Measurements from ENCODE around the gene MXD1.
"Not testable (repeated sequence)": the region's sequence is repeated elsewhere in the genome, so short reads cannot be mapped to it uniquely, and the experiment has no call there.

MXD1 gene, protein sequence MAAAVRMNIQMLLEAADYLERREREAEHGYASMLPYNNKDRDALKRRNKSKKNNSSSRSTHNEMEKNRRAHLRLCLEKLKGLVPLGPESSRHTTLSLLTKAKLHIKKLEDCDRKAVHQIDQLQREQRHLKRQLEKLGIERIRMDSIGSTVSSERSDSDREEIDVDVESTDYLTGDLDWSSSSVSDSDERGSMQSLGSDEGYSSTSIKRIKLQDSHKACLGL

GRCh38 chr2:69914950-69915945 is at the start of gene MXD1:
TSS of gene MXD1 (plus strand) at chr2:69915109. CDS start at chr2:69915331, 222 bp downstream.
- no peak for DNase-seq (ENCODE audit: low spot score)

GRCh38 chr2:69888451-69888850 is 26.5 kb upstream of the MXD1 start:
- no peak for DNase-seq (ENCODE audit: low spot score)

- no peak for DNase-seq (ENCODE audit: low spot score)
Measured at GRCh38 chr2:69889302-69889701, 25.6 kb upstream of the MXD1 start.

GRCh38 chr2:69890881-69891280 is 24.0 kb upstream of the MXD1 start:
- DNase-seq (ENCODE audit: low spot score) = no peak

- not testable (repeated sequence) for DNase-seq (ENCODE audit: low spot score)
Measured at GRCh38 chr2:69892838-69893424, 22.0 kb upstream of the MXD1 start.

DNA sequence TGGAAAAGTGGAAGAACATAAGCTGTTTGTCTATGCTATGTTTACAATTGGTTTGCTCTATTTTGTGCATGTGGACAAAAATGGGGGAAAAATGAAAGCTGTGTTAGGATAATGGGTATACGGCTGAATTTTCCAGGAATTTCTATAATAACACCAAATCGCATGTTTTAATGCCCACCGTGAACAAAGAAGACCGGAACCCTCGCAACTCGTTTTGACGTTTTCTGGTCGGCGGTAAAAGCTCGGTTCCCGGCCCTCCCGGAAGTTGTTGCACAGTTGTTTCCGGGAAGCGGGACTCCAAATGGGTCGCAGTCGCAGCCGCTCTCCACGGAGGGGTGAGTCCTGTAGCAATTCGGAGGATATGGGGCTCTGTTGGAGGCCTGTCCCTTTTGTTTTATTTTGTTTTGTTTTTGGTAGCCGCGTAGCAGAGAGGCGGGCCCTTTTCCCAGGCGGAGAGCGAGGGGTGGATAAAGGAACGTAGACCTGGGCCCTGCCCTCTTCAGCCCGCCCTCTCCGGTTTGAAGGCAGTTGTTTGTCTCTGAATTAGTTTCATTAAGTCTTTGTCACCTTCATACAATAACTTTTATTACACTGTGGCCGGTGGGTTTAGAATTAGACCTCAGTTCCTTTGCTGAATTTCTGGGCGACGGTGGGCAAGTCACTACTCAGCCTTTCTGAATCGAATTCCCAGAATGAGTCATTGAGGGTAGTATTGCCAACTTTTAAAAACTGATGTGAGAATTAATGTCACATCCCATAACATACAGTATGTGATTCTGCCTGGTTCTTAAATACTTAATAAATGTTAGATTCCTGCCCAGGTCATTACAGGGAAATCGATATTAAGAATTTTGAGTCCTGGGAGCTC is 21.0 kb upstream of the MXD1 start, which contains the start of gene SNRNP27:
SNRNP27 (plus strand) TSS at position 273 of the 868 bp plus-strand sequence; CDS start at position 302, 29 bp downstream.
- DNase-seq (ENCODE audit: low spot score) = peak; percentile 84

DNA sequence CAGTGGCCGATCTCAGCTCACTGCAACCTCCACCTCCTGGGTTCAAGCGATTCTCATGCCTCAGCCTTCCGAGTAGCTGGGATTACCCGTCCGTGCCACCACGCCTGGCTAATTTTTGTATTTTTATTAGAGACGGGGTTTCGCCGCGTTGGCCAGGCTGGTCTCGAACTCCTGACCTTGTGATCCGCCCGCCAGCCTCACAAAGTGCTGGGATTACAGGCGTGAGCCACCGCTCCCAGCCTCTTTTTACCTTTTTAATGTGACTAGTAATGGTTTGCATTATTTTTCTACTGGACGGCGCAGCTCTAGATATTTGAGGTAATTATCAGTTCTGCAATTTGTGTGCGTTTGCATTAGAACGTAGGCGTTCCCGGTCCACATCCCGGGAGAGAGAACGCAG is 20.2 kb upstream of the MXD1 start:
- not testable (repeated sequence) for DNase-seq (ENCODE audit: low spot score)

DNA sequence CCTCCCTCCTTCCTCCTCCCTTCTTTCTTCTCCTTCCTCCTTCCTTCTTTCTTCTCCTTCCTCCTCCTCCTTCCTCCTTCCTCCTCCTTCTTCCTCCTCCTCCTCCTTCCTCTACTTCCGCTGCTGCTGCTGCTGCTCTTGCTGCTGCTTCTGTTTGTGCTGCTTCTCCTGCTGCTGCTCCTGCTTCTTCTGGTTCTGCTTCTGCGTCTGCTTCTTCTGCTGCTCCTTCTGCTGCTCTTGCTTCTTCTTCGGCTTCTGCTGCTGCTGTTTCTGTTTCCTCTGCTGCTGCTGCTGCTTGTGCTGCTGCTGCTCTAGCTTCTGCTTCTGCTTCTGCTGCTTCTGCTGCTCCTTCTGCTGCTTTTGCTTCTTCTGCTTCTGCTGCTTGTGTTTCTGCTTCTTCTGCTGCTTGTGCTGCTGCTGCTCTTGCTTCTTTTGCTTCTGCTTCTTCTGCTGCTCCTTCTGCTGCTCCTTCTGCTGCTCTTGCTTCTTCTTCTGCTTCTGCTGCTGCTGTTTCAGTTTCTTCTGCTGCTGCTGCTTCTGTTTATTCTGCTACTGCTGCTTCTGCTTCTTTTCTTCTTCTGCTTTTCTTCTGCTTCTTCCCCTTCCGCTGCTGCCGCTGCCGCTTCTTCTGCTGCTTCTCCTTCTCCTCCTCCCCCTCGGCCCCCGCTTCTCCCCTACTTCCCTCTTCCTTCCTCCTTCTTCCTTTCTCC is 12.5 kb upstream of the MXD1 start:
- no peak for DNase-seq (ENCODE audit: low spot score)

- DNase-seq (ENCODE audit: low spot score) = no peak
Measured at GRCh38 chr2:69907216-69907615, 7.7 kb upstream of the MXD1 start.

GRCh38 chr2:69911985-69912563 is 2.8 kb upstream of the MXD1 start:
- peak; percentile 69 for DNase-seq (ENCODE audit: low spot score)

DNA sequence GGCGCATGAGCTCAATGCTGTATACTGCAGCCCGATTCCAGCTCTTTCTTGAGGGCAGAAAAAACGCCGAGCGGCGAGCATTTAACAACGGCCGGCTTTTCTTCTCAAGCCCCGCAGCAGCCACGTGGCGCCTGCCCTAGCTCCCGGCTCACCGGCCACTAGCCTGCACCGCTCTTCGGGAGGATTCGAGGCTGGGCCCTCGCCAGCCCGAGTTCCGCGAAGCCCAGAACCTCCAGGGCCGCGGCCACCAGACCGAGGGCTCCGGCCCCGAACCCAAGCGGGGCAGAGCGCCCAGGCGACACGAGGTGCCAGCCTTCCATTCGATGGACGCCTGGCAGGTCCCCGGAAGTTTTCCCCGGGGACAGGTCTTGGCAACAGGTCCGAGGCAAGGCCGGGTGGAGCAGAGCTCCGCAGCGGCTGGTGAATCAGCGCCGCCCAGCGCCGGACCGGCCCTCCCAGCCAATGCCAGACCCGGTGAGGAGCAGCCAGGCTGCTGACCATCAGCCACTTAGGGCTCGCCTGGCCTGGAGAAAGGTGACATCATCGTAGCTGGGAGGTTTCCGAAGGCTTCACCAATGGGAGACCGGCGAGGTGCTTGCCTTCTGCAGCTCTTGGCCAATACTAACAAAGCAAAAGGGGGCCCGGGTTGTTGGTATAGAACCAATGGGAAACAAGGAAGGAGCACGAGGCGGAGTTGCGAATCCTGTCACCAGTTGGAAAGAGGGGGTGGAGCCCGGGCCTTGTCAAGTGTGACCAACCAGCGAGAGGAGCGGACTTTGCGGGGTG is 552 bp upstream of the MXD1 start:
- DNase-seq (ENCODE audit: low spot score) = peak; percentile 100

DNA sequence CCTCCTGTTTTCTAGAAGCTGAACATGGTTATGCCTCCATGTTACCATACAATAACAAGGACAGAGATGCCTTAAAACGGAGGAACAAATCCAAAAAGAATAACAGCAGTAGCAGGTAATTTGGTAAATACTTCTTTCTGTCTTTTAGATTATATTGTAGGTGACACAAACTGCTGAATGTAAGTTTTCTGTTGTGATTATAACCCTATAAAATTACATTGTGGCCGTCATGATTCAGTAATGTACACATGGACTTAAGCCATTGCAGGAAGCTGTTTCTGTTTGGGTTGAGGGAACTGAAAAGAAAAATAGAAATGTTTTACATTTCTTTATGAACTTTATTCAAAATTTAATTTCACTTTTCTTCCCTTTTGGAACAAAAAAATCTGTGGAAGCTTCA is 1.2 kb downstream of the MXD1 start:
- no peak for DNase-seq (ENCODE audit: low spot score)

- DNase-seq (ENCODE audit: low spot score) = no peak
Measured at GRCh38 chr2:69917852-69918251, 2.9 kb downstream of the MXD1 start.

DNA sequence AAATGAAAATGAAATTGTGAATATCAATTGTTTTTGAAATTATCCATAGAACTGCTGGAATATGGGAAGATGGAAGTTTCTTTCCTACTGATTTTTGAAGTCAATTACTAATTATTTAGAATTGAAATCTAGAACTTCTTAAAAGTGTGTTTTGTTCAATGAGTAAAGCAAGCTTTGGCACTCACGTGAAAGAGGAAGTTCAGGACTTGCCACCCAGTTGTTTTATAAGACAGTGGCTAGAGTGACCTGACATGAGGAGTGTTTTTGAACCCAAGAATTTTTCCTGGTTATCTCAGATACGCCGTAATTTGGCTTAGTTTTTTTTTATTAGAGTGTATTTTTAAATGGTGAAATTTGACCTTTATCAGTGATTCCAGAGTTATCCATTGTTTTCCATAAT is 3.5 kb downstream of the MXD1 start:
- DNase-seq (ENCODE audit: low spot score) = no peak

DNA sequence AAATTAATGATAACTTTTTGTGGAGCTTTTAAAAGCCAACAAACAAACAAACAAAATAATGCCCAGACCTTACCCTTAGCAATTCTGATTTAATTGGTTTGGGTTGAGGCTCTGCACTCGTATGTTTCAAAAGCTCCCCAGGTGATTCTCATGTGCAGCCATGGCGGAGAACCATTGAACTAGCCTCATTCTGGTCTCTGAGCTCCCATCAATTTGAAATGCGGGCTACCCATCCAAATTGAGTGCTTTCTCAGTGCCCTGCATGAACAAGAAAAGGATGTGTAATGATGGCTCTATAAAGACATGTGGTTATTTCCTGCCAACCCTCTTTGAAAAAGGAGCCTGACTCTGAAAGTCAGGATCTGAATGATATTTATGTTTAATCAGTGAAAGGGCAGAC is 8.2 kb downstream of the MXD1 start:
- DNase-seq (ENCODE audit: low spot score) = no peak

- no peak for DNase-seq (ENCODE audit: low spot score)
Measured at GRCh38 chr2:69926849-69927515, 12.1 kb downstream of the MXD1 start.

- no peak for DNase-seq (ENCODE audit: low spot score)
Measured at GRCh38 chr2:69931832-69932595, 17.1 kb downstream of the MXD1 start.

- DNase-seq (ENCODE audit: low spot score) = peak; percentile 47
Measured at GRCh38 chr2:69932596-69932922, 17.6 kb downstream of the MXD1 start.

All from activated CD4-positive, alpha-beta T cell treated with anti-CD3 and anti-CD28 coated beads, Interleukin-2, Interleukin-4, amounts not matched to agents 100 ng/mL and 50 ng/mL, durations not matched to agents 16 hours and 8 hours (primary cell).